DMS114 treated with DMSO at 0.1 percent for 48 hours (cell line): ENCODE results near the gene ERFL.
"Not testable (repeated sequence)": the region's sequence is repeated elsewhere in the genome, so short reads cannot be mapped to it uniquely, and the experiment has no call there.

Experiments
- DNase-seq: peaks from one replicate; lab custom pipeline; 2025; ENCODE audit not compliant: unreplicated experiment; lab: John Stamatoyannopoulos, UW

Gene ERFL

DNA sequence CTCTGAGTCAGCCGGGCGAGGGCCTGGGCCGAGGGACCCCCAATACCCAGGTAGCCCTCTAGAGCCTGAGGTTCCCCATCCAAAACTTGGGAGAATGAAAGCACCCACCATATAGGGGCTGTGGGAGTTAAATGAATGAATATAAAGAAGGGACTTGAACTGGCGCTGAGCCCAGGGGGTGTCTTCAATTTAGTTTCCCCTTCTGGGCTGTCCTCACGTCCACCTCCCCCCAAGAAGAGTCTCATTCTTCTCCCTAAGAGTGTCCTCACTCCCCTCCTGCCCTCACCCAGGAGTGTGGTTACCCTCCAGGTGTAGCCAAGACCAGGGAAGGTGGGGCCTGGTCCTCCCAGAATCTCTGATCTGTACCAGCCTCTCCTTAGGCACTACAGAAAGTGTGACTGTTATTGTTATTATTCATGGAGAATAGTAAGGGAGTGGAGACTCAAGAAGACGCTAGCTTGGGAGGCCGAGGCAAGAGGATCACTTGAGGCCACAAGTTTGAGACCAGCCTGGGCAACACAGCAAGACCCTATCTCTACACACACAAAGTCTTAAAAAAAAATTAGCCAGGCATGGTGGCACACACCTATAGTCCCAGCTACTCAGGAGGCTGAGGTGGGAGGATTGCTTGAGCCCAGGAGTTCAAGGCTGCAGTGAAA, 48.5 kb downstream of the ERFL start:
- DNase-seq, result no peak

DNA sequence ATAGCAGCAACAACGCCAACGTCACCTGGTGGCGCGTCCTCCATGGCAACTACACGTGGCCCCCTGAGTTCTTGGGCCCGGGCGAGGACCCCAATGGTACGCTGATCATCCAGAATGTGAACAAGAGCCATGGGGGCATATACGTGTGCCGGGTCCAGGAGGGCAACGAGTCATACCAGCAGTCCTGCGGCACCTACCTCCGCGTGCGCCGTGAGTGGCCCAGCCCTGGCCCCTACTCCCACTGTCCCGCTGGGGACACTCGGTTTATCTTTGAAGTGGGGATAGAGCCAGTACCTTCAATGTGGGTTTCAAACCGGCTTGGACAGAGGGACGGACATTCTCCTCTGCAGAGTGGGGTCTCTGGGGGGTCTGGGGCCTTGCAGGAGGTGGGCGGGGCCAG, 49.2 kb downstream of the ERFL start:
- no peak for DNase-seq

DNA sequence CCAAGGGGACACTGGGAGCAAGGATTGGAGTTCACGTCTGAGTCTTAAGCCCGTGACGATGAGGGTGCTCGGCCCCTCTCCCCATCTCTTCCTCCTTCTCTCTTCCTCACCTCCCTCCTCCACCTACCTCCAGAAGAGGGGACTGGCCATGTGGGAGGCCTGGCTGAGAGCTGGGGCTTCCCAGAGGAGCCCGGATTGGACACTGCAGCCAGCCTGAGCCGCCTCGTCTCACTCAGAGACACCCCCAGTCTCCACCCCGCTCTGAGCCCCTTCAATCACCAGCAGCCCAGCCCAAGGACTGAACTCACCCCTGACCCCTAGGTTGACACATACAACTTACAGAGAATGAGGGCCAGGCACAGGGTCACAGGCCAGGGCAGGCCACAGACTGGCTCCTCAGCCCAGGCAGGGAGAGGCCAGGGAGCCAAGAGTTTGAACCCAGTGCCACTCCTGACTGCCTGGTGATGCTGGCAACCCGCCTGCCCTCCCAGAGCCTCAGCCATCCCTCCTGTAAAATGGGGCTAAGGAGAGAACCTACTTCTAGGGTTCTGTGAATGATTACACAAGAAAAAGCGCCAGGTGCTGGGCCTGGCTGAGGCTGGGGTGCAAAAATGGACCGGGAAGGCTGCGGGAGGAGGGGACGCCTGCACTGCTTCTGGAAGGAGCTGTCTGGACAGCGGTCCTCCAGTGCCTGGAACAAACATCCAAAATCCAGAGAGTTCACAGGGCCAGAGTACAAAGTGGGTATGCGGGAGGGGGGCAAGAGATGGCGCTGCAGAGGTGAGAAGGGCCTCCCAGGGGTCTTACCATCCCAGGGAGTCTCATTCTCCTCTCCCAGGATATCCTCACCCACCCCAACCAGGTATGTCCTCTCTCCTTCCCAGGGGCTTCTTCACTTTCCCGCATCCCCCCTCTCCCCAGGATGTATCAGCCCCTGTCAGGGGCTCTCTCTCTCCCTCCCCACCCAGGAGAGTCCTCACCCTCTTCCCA, 50.0 kb downstream of the ERFL start:
- DNase-seq, result no peak

DNA sequence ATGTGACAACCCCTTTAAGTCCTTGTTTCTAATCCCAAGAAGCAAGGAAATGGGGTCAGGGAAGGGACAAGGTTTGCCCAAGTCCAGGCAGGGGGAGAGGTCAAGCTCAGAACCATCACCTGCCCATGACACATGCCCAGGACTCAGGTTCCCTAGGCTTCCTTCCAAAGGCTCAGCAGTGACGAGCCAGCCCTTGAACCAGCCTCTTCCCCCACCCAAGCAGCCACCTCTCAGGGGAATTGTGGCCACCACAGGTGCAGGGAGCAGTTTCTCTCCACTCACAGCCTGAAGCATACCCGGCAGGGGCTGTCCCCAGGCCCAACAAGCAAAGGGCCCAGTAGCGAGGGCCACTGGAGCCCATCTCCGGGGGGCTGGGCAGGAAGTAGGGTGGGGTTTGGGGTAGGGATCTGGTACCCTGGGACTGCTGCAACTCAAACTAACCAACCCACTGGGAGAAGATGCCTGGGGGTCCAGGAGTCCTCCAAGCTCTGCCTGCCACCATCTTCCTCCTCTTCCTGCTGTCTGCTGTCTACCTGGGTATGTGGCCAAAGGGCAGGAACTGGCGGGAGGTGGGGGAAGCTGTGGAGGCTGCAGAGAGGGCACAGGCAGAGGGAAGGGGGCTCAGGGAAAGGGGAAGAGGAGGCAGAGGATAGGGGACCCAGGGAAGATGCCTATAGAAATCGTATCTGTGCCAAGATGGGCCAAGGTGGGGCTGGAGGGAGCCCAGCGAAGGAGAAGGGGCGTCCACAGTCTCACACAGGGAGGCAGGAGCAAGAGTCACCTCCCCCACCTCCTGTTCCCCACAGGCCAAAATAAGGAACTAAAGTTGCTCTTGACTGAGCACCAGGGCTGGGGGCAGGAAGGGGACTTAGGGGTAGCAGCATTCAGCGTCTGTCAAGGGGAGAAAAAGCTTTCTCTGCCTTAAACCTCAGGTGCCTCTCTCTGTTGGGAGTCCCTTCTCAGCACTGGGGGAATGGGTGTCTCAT, 51.1 kb downstream of the ERFL start, which contains the start of gene CD79A:
Gene CD79A (plus strand): TSS at position 433 of the 986 bp plus-strand sequence. CDS start 26 bp downstream, at position 459.
- no peak for DNase-seq

DNA sequence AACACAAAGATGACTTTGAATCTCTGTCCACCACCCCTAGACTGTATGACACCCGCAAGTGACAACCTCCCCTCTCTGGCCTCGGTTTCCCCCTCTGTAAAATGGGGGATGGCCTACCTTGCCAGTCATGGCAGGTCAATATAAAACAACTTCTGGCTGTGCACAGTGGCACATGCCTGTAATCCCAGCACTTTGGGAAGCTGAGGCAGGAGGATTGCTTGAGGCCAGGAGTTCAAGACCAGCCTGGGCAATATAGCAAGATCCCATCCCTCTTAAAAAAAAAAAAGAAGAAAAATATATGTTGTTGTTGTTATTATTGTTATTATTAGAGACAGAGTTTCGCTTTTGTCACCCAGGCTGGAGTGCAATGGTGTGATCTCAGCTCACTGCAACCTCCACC, 52.3 kb downstream of the ERFL start:
- not testable (repeated sequence) for DNase-seq

DNA sequence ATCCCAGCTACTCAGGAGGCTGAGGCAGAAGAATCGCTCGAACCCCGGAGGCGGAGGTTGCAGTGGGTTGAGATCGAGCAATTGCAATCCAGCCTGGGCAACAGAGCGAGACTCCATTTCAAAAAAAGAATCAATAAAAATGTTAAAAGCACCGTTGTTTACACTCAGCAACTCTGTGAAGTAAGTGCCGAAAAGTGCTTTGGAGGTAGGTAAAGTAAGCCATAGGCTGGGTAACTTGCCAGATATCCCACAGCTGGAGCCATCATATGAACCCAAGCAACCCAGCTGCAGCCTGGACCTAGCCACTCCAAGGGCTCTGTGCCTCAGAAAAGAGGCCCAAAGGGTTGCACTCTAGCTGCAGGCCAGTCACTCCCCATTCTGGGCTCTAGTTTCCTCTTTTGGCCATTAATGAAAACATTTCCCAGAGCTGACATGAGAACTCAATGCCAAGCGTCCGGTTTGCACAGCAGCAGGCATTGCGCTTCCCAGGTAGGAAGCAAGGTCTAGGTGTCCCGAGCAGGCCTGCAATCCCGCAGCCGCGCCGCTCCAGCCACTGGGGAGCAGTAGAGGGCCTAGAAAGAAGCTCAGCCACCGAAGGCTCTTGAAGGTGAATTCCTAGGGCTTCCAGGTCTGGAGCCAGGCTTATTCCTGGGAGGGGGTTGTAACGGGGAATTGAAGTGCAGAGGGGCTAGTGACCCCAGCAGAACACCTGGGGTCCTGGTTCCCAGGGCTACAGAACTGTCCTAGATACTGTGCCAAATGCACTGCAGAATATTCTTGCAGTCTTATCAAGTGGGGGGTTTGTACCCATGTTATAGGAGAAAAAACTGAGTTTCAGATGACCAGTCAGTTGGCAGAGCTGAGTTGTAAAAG, 55.2 kb downstream of the ERFL start:
- DNase-seq, result peak; percentile 62

DNA sequence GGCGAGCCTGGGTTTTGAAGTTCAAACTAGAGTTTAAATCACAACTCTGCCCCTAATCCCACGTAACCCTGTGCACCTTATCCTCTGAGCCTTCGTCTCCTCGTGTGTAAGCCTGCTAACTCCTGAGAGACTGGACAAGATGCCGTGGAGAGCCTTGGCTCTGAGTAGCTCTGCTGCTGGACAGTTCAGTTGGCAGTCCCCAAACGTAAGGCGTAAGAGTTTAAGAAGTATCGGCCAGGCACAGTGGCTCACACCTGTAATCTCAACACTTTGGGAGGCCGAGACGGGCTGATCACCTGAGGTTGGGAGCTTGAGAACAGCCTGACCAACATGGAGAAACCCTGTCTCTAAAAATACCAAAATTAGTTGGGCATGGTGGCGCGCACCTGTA, 55.9 kb downstream of the ERFL start:
- DNase-seq, result no peak

DNA sequence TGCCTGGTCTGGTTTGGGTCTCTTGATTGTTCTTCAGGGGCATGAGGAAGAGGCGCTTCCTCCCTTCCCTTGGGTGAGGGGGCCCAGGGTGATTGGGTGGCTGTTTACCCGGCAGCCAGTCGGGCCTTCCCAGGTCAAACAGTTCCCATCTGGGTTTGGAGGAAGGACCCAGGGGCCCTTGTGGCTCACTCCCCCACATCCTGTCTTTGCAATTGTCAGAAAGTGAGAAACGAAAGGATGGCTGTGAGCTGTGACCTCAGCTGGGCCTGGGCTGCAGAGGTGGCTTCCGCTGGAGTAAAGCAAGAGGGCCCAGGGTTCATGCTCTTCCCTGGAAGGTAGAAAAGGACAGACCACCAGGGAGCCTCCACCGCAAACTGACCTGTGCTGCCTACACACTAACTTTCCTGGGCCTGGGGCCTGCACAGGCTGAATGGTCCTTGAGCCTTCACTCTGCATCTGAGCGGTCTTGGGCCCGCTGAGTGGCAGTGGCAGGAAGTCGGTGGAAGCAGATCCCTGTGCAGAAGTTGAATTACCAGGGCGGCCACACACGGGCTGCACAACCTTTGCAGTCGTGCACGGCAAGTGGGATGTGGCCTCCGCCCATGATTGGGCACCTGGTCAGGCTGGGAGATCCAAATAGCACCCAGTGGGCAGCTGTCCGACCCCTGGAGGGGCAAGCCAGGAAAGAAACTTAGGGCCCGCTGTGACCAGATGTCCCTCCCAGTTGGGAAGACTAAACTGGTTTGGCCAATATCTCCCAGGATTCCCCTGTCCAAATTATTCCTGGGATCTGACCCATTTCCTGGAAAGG, 56.5 kb downstream of the ERFL start:
- DNase-seq, result no peak

DNA sequence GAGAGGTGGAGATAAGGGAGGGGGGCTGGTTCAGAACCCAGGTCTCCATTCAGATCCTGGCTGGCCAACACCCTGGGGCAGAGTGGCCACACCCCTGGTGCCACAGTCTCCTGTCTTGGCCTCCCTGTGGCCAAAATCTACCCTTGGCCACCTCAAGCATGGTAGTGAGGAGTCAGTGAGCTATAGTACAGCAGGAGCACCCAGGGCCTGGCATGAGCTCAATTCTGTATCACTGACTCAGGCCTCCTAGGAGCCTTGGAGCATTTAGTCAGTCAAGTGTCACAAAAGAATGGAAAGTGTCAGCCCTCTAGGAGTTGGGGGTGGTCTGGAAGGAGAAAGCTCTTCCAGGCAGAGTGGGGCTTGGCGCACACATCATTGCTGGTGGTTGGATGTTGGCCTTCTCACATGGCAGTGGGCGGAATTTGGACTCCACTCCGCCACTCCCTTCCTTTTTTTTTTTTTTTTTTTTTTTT, 57.8 kb downstream of the ERFL start:
- DNase-seq, result peak; percentile 28

DNA sequence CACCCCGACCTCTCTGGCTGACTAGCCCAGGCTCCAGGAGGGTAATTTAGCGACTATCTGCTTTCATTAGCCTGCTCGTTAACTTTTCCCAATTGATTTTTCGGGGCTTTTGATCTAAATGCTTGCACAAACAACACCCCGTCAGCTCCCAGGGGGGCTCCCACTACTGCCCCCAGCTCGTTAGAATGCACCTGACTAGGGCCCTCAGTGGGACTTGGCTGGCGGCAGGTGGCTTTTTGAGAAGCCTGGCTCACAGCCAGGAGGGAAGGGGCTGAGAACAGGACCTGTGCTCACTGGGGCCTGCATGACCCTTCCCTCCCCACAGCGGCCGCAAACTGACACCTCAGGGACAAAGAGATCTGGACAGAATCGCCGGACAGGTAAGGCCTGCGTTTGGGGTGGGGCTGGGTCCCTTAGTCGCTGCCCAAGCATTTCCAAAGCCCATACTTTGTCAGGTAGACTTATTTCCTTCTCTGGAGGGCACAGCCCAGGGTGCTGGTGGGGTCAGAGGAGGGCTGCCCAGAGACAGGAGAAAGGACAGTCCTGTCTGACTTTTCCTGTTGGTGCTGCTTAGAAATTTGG, 58.8 kb downstream of the ERFL start:
- DNase-seq, result no peak

DNA sequence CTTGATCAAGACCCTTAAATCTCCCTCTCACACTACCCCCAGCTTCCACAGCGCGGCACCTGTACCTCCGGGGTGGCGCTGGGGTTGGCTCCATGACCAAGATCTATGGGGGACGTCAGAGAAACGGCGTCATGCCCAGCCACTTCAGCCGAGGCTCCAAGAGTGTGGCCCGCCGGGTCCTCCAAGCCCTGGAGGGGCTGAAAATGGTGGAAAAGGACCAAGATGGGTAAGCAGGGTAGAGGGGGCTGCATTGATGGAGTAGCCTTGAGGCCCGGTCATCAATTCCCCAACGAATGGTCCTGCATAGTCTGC, 59.3 kb downstream of the ERFL start:
- no peak for DNase-seq

DNA sequence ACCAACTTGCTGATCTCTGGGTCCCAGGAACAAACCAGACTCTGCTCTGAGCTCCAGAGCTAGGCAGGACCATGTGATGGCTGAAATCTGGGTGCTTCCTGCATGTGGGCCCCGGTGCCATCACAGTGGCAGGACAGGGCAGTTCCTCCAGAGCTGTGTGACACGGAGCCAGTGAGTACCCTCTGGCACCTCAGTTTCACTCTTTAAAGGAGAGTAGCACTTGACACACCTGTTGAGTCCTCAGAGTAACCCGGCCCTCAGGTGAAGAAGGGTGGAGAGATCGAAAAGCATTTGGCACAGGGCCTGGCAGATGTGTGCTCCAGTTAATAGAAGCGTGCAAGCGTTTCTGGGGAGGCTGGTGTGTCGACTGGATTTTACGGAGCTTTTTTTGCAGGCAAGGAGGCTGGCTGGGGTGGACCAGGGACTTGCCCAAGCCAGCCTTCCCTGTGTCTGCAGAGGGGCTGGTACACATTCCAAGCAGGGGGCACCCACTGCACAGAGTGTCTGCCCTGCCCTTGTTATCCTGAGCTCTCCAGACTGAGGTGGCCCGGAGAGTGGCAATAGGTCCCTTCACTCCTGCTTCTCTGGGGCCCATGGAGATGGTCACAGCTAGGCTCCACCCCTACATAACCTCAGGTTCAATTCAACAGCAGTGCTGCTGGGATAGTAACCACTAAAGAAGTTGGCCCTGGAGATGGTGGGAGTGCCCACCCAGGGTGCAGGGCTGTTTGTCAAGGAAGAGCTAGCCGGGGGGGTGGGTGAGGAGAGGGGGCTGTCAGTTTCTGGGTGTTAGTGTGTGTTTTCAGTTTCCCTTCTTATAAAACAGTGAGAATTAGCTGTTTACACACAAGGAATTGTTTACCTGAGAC, 59.9 kb downstream of the ERFL start:
- DNase-seq, result no peak

DNA sequence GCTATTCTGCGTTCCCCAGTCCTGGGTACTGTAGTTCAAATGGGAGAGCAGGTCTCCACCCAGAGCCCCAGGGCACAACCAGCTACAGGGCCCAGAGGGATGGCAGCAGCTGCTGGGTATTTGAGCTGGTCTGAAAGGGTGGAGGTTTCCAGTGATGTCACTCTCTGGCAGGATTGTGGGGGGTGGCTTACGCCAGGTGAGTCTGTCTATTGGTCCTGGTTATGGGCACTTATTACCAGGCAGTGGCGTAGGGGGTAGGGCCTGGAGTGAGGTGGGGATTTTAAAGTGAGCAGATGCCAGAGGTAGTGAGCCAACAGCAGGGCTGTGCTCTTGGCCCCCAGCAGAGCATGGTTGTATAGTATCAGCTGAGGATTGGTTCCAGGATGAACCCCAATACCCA, 62.0 kb downstream of the ERFL start:
- no peak for DNase-seq

DNA sequence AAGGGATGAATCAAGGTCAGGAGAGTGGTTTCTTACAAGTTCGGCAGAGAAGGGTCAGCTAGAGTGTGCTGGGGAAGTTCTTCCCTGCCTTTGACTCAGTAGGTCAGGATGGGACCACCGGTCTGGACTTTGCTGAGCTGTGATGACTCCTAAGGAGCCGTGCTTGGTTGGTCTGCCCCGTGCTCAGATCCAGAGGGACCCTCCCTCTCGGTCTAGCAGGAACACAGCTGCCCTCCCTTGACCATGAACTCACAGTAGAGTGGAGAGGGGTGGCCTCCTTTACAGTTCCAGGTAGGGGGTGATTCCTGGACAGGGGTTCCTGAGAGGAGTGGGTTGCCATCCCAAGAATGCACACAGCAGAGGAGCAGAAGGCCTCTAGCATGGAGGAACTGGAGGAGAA, 63.9 kb downstream of the ERFL start:
- DNase-seq, result no peak

DNA sequence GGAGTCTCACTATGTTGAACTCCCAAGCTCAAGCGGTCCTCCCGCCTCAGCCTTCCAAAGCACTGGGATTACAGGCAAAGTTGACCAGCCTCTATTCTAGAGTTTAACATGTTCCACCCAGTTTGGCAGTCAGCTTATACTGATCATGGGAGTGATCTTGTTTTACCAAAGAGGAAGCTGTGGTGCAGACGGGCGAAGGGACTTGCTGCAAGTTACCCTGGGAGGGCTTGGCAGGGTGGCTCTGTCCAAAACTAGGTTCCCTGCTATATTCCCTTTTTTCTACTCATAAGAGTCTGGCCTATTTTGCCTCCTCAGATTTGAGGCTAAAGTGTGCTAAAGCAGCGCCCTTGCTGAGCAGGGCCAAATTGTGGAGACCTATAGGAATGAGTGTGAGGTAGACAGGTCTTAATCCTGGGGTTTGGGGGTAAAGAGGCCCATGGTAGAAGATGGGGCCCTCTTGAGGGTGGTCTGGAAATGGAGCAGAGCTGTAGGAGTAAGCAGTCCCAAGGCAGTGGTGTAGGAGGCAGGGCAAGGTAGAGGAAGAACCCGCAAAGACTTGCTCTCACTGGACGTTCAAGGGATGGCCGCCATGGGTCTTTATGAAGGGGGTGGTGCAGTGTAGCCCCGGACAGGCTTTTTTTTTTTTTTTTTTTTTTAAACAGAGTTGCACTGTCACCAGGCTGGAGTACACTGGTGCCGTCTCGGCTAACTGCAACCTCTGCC, 64.9 kb downstream of the ERFL start:
- DNase-seq, result no peak

DNA sequence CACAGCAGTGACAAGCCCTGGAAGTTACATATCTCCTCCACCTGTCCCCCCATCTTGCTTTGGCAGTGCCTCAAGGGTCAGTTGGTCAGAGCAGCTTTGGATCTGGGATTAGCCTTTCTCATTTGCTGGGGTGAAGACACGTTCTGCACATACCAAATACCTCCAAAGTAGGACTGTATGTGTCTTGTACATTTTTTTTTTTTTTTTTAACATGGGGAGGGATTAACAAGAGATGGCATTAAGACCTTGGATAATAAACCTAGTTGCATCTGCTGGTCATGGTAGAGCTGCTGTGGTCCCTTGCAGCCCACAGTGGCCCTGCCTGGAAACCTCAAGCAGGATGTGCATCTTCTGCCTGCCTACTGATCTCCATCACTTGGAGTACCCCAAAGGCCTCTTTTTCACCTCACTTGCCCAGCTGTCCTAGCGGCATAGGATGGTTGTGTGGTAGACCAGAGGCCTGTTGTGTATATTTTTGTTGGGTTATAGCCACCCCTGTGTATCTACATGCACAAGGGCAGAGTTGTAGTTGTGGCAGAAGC, 65.7 kb downstream of the ERFL start:
- no peak for DNase-seq

DNA sequence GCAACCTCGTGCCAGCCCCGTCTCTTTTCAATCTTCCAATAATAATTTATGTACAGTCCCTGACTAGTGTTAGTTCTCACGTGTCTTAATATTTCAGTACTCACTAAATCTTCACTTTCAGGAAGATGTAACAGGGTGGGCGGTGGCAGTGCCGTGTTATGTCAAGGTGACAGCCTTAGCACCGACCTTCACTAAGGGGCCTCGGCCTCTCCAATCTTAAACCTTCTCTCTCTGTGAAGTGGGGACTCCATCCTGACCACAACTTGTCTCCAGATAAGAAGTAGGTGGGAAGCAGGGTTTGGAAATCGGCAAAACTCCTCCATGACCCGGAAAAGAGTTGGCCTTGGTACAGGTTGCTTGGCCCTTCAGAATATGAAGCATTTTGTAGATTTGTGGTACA, 66.4 kb downstream of the ERFL start:
- no peak for DNase-seq
